ENCODE results near the gene ORC2.
"Not testable (repeated sequence)": the region's sequence is repeated elsewhere in the genome, so short reads cannot be mapped to it uniquely, and the experiment has no call there.

Gene ORC2

GRCh38 chr2:200930947-200931626 is 32.4 kb downstream of the ORC2 start:
- DNase-seq: no peak

DNA sequence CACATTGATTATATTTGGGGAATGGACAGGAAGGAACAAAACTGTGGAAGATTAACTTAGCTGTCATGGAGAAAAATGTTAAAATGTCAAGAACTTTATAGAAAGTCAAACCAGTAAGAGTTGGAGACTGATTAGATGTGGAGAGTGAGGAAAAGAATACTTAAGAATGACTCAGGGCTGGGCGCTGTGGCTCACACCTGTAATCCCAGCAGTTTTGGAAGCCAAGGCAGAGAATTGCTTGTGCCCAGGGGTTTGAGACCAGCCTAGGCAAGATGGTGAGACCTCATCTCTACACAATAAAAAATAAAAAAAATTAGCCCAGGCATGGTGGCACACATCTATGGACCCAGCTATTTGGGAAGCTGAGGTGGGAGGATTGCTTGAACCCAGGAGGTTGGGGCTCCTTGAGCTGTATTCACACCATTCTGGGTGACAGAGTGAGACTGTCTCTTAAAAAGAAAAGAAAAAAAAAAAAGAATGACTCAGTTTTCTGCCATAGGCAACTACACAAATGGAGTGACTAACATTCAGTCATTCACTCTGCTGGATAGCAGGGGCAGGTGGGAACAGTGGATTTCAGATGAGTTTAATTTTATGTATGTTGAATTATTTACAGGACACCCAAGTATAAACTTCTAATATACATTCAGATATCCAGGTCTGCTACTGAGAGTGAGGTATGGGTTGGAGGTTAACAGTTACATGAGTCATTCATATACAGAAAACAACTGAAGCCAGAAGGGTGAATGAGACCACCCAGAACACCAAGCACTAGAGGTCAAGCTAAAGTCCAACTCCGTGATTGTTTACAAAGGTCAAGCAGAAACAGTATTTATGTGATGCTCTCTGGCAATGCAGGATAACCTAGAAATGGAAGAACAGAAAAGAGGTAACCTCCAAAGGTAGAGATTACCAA is 33.9 kb downstream of the ORC2 start:
- DNase-seq: no peak

GRCh38 chr2:200922439-200922838 is 41.0 kb downstream of the ORC2 start:
- no peak for DNase-seq

DNA sequence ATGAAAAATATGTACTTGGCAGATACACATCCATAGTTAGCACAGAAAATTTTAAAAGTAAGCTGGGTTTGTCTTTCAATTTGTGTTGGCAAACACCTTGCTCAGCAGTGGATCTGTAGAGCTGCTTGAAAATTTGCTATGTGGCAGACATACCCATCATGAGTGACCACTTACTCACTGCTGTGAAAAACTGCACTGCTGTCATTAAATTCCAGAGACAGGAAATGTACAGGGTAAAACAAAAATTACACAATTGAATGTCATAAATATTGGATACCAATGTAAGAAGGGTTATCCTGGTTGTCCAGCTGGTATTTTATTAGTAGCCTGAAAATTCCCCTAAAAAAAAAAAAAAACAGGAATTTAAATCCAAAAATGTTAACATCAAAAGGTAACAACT is 49.8 kb downstream of the ORC2 start:
- DNase-seq: no peak

- no peak for DNase-seq
Observed at GRCh38 chr2:200909958-200910357, 53.5 kb downstream of the ORC2 start.

GRCh38 chr2:200905618-200906296 is 57.7 kb downstream of the ORC2 start:
- DNase-seq: peak; percentile 58

- DNase-seq: peak; percentile 87
Observed at GRCh38 chr2:200901459-200902072, 61.9 kb downstream of the ORC2 start.

GRCh38 chr2:200899482-200899881 is 64.0 kb downstream of the ORC2 start:
- no peak for DNase-seq

DNA sequence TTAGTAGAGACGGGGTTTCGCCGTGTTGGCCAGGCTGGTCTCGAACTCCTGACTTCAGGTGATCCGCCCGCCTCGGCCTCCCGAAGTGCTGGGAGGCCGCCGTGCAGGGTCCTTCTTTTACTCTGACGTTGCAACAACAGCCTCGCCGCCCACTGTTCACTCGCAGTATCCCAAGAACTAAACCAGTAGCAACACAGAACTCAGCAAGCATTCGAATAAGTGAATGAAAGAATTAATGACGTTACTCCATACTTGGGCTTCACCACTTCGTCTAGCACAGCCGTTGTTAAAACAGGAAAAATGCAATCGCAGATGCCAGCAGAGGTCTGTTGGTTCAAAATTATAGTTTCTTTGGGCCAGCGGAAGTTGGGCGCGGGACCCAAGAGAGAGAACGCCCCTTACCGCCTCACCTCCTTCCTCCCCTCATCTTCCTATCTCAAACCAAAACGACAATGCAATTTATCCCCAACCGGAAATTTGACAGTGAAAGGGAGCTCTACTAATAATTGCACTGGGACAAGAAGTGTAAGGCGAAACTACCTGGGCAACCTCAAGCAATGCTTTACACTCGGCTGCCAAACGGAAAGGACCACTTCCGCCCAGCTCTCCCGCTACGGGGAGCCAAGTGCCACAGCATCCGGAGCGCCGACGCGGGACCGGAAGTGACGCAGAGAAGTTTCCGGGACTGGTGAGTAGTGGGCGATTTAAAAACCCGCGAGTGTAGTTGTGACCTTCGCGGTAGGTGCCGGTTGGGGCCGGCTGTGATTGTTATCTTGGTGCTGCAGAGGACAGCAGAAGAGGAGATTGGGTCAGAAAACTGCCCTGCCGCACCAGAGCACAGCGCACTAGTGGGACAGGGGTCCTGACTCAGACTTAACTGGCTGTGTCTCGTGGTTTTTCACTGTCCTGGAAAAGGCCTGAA is 74.5 kb downstream of the ORC2 start, which contains the start of the genes NIF3L1 and PPIL3:
Gene NIF3L1 (plus strand): TSS at position 668 of the 922 bp plus-strand sequence. CDS start 2,573 bp downstream, outside the sequence.
Gene PPIL3 (minus strand): TSS at position 374 of the 922 bp plus-strand sequence. CDS start 1,462 bp downstream, outside the sequence.
- peak; percentile 97 for DNase-seq

- not testable (repeated sequence) for DNase-seq
Observed at GRCh38 chr2:200881715-200882249, 81.7 kb downstream of the ORC2 start.

- no peak for DNase-seq
Observed at GRCh38 chr2:200878289-200878880, 85.1 kb downstream of the ORC2 start.

GRCh38 chr2:200877443-200877842 is 86.0 kb downstream of the ORC2 start:
- no peak for DNase-seq

- DNase-seq: no peak
Observed at GRCh38 chr2:200873560-200873959, 89.9 kb downstream of the ORC2 start.

DNA sequence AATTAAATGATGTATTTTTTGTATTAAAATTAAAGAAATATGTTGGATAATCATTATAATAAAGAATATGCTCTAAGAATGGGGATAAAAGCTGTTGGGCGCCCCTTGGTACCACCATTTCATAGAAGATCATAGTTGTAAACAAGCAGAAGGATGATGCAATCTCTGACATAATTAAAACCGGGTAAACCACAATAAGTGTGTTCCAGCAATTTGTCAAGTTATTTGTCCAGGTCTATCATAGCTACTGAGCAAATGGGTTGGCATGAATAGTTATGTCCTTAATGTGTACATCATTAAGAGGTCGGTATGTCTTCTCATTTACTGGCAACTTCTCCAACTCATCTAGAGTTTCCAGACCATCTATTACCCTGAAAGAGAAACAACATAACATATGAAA is 92.3 kb downstream of the ORC2 start:
- DNase-seq: no peak

DNA sequence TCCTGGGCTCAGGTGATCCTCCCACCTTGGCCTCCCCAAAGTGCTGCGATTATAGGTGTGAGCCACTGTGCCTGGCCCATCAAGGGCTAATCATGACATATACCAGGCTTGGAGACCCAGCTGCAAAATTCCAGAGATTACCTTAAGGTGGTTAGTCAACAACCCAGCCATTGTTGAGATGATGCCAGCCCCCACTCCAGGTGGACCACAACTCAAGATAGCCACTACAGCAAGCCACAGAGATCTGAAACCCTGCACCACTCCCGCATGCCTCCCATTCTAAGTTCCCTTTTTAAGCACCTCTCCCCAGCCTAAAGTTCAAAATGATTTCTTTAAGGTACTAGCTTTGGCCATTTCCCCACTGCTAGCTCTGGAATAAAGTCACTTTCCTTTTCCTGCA is 94.4 kb downstream of the ORC2 start:
- DNase-seq: no peak

GRCh38 chr2:200864176-200865034 is 99.1 kb downstream of the ORC2 start, which contains the start of gene CLK1:
Gene CLK1, minus strand, starts transcription at chr2:200864658. Its CDS starts 2,796 bp downstream, at chr2:200861862.
- peak; percentile 96 for DNase-seq

DNA sequence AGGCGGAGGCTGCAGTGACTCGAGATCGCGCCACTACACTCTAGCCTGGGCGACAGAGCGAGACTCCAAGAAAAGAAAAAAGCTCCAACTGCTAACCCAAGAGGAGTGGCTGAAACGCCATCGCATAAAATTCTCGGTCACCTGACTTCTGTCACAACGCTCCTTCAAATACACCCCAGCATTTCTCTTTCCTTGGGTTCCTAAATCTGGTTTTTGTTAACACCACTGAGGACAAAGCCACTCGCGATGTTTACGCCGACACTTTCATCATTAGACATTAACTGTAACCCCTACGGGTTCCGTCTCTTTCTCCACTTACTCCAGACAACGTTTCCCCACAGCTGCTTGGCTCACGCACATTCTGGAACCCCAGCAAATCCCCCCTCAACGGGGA is 99.7 kb downstream of the ORC2 start:
- no peak for DNase-seq

DNA sequence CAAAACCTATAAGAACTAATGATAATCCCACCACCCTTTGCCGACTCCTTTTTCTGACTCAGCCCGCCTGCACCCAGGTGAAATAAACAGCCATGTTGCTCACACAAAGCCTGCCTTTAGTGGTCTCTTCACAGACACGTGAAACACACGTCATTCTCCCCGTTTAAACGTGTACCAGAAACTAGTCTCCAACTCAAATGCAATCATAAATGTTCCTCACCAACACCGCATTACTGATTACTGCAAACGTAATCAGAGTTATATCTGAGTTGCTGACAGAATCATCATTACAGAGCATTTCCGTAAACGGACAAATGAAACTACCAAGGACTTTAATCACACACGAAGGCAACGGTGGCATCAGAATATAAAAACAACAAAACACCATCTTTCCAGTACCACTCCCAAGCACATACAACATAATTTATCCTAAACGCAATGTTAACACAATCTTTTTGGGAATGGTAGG is 100.9 kb downstream of the ORC2 start:
- peak; percentile 82 for DNase-seq

- no peak for DNase-seq
Observed at GRCh38 chr2:200861617-200862155, 101.8 kb downstream of the ORC2 start.

All from CD4-positive, alpha-beta T cell treated with Interleukin-21 for 1 hour (primary cell).